Ovary (tissue), 3 donors: ENCODE measurements around the gene PLXNA4.

ENCODE experiments used
- CTCF ChIP-seq, 3 donors: fragments of 450-650 bp in 2 of 3; fragments of 200-600 bp in 1 of 3; IDR thresholded peaks; one replicate each; pipeline versions ENCODE4 v1.5.1 to v1.8.0; 2016 to 2022; ENCODE audit warnings: antibody characterized with exemption in 3 of 3, mild to moderate bottlenecking in 1 of 3
- EP300 ChIP-seq: sonication (generic); formaldehyde crosslinking; IDR thresholded peaks from one replicate; pipeline ENCODE4 v1.6.1; 2017; ENCODE audit warnings: antibody characterized with exemption
- POLR2A ChIP-seq: fragments of 450-650 bp; IDR thresholded peaks from one replicate; pipeline ENCODE4 v1.6.1; 2017; ENCODE audit warnings: antibody characterized with exemption, mild to moderate bottlenecking, moderate library complexity
- donor health status: DM: no; HTN: no; CAD: no.

GRCh38 chr7:132179080-132179430 is 397.2 kb downstream of the PLXNA4 start:
- no peak for TF ChIP-seq CTCF (IDR thresholded peaks at IDR 0.05)
- TF ChIP-seq POLR2A, result no peak
- no peak for TF ChIP-seq EP300
